Transverse colon (tissue), 3 donors: Measurements from ENCODE around the gene MBD5.

Experiments
- POLR2A ChIP-seq: fragments of 450-650 bp; IDR thresholded peaks from one replicate; pipeline ENCODE4 v1.6.1; 2016; ENCODE audit warnings: antibody characterized with exemption, mild to moderate bottlenecking, moderate library complexity
- TF ChIP-seq, protein P1 (sequence below), 5 experiments: fragments of 200-600 bp in 3 of 5; fragments of 450-650 bp in 2 of 5; sonication (generic) in 3 of 5; IDR thresholded peaks; 1 replicate in 2 of 5; 2 replicates in 3 of 5; pipeline ENCODE4 v1.5.1; 2016 to 2017; ENCODE audit warnings: antibody characterized with exemption in 5 of 5, inconsistent platforms in 3 of 5, mild to moderate bottlenecking in 2 of 5, moderate library complexity in 1 of 5

DNA sequence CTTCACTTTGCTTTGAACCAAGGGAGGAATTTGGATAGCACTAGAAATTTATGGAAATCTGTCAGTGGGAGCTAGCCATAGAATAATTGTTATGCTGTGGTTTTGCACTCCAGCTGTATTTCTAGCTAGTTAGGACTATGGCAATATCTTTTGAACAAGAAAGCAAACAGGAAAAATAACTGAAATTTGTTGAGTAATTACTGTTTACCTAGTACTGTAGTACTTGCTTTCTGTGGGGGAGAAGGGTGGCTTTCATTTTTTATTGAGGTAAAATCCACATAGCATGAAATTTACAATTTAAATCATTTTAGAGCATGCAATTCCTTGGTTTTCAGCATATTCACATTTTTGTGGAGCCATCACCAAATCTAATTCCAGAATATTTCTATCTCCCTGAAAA lies 28.4 kb downstream of the MBD5 start:
- TF ChIP-seq, protein P1, sequence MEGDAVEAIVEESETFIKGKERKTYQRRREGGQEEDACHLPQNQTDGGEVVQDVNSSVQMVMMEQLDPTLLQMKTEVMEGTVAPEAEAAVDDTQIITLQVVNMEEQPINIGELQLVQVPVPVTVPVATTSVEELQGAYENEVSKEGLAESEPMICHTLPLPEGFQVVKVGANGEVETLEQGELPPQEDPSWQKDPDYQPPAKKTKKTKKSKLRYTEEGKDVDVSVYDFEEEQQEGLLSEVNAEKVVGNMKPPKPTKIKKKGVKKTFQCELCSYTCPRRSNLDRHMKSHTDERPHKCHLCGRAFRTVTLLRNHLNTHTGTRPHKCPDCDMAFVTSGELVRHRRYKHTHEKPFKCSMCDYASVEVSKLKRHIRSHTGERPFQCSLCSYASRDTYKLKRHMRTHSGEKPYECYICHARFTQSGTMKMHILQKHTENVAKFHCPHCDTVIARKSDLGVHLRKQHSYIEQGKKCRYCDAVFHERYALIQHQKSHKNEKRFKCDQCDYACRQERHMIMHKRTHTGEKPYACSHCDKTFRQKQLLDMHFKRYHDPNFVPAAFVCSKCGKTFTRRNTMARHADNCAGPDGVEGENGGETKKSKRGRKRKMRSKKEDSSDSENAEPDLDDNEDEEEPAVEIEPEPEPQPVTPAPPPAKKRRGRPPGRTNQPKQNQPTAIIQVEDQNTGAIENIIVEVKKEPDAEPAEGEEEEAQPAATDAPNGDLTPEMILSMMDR (IDR thresholded peaks at IDR 0.05), result no peak
- no peak for TF ChIP-seq POLR2A
